Measurements from ENCODE around the gene SRSF8. TPM values are rescaled to one million over a fixed set of nuclear protein-coding genes. Genes with fewer than 3 reads are reported as not detected.

SRSF8 gene
- total RNA-seq, 4 donors from 2014 or later = 20.1 to 37.4 (median 22.2) TPM

GRCh38 chr11:95070471-95070870 lies 3.8 kb downstream of the SRSF8 start:
- Histone ChIP-seq H3K27ac (peak overlapping the region in 1 of 4 donors; percentile 29), H3K36me3 (no peaks in the 10 kb centered on the region), H3K4me1 (peaks cover 16 to 67% (median 20%) of the 10 kb centered on the region in 3 donors), H3K4me3 (no peak overlapping the region), H3K9me3 (no peaks in the 10 kb centered on the region), H3K27me3 (no peaks in the 10 kb centered on the region)
- no peak for DNase-seq
- TF ChIP-seq POLR2A (IDR thresholded peaks at IDR 0.05) = no peak
- TF ChIP-seq, protein P1, sequence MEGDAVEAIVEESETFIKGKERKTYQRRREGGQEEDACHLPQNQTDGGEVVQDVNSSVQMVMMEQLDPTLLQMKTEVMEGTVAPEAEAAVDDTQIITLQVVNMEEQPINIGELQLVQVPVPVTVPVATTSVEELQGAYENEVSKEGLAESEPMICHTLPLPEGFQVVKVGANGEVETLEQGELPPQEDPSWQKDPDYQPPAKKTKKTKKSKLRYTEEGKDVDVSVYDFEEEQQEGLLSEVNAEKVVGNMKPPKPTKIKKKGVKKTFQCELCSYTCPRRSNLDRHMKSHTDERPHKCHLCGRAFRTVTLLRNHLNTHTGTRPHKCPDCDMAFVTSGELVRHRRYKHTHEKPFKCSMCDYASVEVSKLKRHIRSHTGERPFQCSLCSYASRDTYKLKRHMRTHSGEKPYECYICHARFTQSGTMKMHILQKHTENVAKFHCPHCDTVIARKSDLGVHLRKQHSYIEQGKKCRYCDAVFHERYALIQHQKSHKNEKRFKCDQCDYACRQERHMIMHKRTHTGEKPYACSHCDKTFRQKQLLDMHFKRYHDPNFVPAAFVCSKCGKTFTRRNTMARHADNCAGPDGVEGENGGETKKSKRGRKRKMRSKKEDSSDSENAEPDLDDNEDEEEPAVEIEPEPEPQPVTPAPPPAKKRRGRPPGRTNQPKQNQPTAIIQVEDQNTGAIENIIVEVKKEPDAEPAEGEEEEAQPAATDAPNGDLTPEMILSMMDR (IDR thresholded peaks at IDR 0.05) = no peak
- 97 to 100% methylated on average over 1 of the region's 1 CpG for WGBS, 2 donors
- intact Hi-C loops (cut with DNase I) = no loop called here

DNA sequence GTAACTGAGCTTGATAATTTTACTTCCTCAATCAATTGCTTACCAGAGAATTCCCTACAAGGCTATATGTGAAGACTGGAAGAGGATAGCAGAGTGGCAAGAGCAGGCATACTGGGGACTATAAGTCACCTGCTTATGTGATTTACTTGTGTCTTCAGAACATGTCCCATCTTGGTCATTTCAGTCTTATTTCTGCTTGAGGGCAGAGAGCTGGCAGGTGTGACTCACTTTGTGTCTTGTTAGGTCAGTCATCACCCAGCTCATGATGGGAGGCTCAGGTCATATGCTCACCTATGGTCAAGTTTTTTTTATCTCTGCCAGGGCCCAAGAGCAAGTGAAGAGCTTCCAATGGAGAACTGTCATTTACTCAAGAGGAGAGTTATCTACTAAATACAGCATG lies 6.2 kb downstream of the SRSF8 start:
- DNase-seq = no peak
- no peaks in the 10 kb centered on the region for H3K36me3 ChIP-seq
- no peak overlapping the region for H3K4me3 ChIP-seq
- intact Hi-C loops (cut with DNase I) = no loop called here
- no peaks in the 10 kb centered on the region for H3K27me3 ChIP-seq
- H3K4me1 ChIP-seq = peaks cover 27 to 76% (median 32%) of the 10 kb centered on the region in 3 donors
- peak overlapping the region in 2 of 4 donors; percentile 29 to 49 for H3K27ac ChIP-seq
- H3K9me3 ChIP-seq = no peaks in the 10 kb centered on the region
- no peak for TF ChIP-seq POLR2A (IDR thresholded peaks at IDR 0.05)
- TF ChIP-seq, protein P1 (IDR thresholded peaks at IDR 0.05) = no peak

DNA sequence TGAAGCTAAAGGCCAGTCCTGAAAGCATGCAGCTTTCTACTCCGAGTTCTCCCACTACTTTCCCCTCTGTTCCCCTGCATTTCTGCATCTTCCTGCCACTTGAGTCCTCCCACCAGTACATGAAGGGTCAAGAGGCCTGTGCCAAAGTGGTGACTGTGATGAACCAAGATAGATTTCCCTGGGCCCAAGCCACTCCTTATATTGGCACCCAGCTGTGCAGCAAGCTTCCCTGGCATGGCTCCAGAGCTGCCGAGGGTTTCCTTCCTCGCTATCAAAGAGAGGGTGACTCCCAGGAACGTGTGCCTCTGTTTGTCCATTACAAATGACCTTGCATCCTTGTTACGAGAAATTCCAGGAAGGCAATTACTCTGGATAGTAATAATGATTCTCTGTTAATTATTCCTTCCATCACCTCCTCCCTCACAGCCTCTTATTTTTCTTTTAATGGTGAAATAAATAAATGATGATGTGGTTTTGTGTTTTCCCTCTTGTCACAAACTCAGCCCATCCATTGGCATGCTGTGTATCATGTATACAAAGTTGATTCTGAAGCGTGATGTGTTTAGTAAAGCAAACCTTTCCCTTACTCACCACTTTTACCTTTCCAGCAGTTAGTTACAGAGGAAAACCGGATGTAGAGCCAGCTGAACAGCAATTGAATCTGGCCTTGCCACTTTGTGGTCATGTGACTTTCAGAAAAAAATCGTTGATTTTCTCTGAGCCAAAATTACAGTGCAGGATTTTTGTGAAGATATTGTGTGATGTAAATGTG lies 8.3 kb downstream of the SRSF8 start:
- TF ChIP-seq, protein P1 (IDR thresholded peaks at IDR 0.05) = no peak
- TF ChIP-seq POLR2A (IDR thresholded peaks at IDR 0.05) = no peak
- intact Hi-C loops (cut with DNase I) = no loop called here
- no peaks in the 10 kb centered on the region for H3K36me3 ChIP-seq
- peaks cover 17 to 62% (median 25%) of the 10 kb centered on the region in 3 donors for H3K4me1 ChIP-seq
- WGBS, 2 donors = 27 to 35% methylated on average over 8 of the region's 8 CpGs
- H3K27me3 ChIP-seq = no peaks in the 10 kb centered on the region
- no peak for DNase-seq
- H3K9me3 ChIP-seq = no peaks in the 10 kb centered on the region
- peak overlapping the region in 3 of 4 donors; percentile 43 to 54 (median 53) for H3K27ac ChIP-seq
- H3K4me3 ChIP-seq = no peak overlapping the region

GRCh38 chr11:95076416-95076815 lies 9.7 kb downstream of the SRSF8 start:
- no peaks in the 10 kb centered on the region for H3K36me3 ChIP-seq
- 4 to 17% methylated on average over 1 of the region's 1 CpG for WGBS, 2 donors
- intact Hi-C loops (cut with DNase I) = no loop called here
- DNase-seq = no peak
- H3K27ac ChIP-seq = peak overlapping the region in 2 of 4 donors; percentile 43 to 53
- TF ChIP-seq, protein P1 (IDR thresholded peaks at IDR 0.05) = no peak
- TF ChIP-seq POLR2A (IDR thresholded peaks at IDR 0.05) = no peak
- H3K9me3 ChIP-seq = no peaks in the 10 kb centered on the region
- H3K27me3 ChIP-seq = no peaks in the 10 kb centered on the region
- no peak overlapping the region for H3K4me3 ChIP-seq
- peaks cover 17 to 48% (median 25%) of the 10 kb centered on the region in 3 donors for H3K4me1 ChIP-seq

DNA sequence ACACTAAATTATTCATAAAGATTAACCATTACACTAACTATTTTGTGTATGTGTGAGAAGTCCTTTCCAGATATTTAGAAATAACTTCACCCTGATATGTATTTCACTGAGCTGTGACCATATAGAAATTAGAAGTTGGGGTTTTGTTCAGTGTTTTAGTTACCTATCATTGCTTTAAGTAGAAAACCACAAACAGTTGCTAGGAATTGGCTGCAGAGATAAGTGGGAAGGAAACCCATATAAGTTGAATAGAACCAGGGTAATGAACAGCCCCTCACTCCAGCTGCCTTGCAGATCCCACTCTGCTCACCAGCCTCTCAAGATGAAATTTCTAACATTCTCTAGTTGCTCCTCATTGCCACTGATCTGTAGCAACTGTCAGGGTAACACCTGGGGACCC lies 10.3 kb downstream of the SRSF8 start:
- no peaks in the 10 kb centered on the region for H3K9me3 ChIP-seq
- no peak for DNase-seq
- no peaks in the 10 kb centered on the region for H3K27me3 ChIP-seq
- H3K27ac ChIP-seq = no peak overlapping the region
- TF ChIP-seq, protein P1 (IDR thresholded peaks at IDR 0.05) = no peak
- TF ChIP-seq POLR2A (IDR thresholded peaks at IDR 0.05) = no peak
- intact Hi-C loops (cut with DNase I) = no loop called here
- H3K4me3 ChIP-seq = no peak overlapping the region
- no peaks in the 10 kb centered on the region for H3K36me3 ChIP-seq
- H3K4me1 ChIP-seq = peaks cover 17 to 48% (median 25%) of the 10 kb centered on the region in 3 donors
